ENCODE results near the gene RIPK3.

Gene RIPK3

GRCh38 chr14:24317141-24317928, 22.5 kb downstream of the RIPK3 start:
- H3K36me3 ChIP-seq (ENCODE audit: control insufficient read depth, insufficient read depth, low read length), result no peaks in the 10 kb centered on the region

GRCh38 chr14:24316597-24316950, 23.2 kb downstream of the RIPK3 start:
- H3K4me1 ChIP-seq (ENCODE audit: control insufficient read depth, insufficient read depth, low read length), result no peaks in the 10 kb centered on the region
- H3K4me3 ChIP-seq (ENCODE audit: low read depth, low read length), result no peak overlapping the region
- peaks cover 38% of the 10 kb centered on the region for H3K27me3 ChIP-seq (ENCODE audit: control insufficient read depth, insufficient read depth, low read length)
- H3K9ac ChIP-seq (ENCODE audit: low read depth, low read length), result no peak overlapping the region
- no peaks in the 10 kb centered on the region for H3K36me3 ChIP-seq (ENCODE audit: control insufficient read depth, insufficient read depth, low read length)
- H3K27ac ChIP-seq (ENCODE audit: low read depth, low read length), result no peak overlapping the region
- H3K9me3 ChIP-seq (ENCODE audit: control insufficient read depth, insufficient read depth, low read length), result no peaks in the 10 kb centered on the region

More at GRCh38 chr14:24317141-24317928, 22.5 kb downstream of the RIPK3 start:
- Histone ChIP-seq H3K4me1 (ENCODE audit: control insufficient read depth, insufficient read depth, low read length) (no peaks in the 10 kb centered on the region), H3K9me3 (ENCODE audit: control insufficient read depth, insufficient read depth, low read length) (no peaks in the 10 kb centered on the region), H3K27ac (ENCODE audit: low read depth, low read length) (no peak overlapping the region), H3K27me3 (ENCODE audit: control insufficient read depth, insufficient read depth, low read length) (peaks cover 38% of the 10 kb centered on the region), H3K4me3 (ENCODE audit: low read depth, low read length) (no peak overlapping the region), H3K9ac (ENCODE audit: low read depth, low read length) (no peak overlapping the region)

GRCh38 chr14:24315807-24316596, 23.8 kb downstream of the RIPK3 start:
- H3K4me3 ChIP-seq (ENCODE audit: low read depth, low read length), result no peak overlapping the region
- H3K9me3 ChIP-seq (ENCODE audit: control insufficient read depth, insufficient read depth, low read length), result no peaks in the 10 kb centered on the region
- H3K27ac ChIP-seq (ENCODE audit: low read depth, low read length), result no peak overlapping the region
- peaks cover 38% of the 10 kb centered on the region for H3K27me3 ChIP-seq (ENCODE audit: control insufficient read depth, insufficient read depth, low read length)
- no peaks in the 10 kb centered on the region for H3K36me3 ChIP-seq (ENCODE audit: control insufficient read depth, insufficient read depth, low read length)
- H3K4me1 ChIP-seq (ENCODE audit: control insufficient read depth, insufficient read depth, low read length), result no peaks in the 10 kb centered on the region
- H3K9ac ChIP-seq (ENCODE audit: low read depth, low read length), result no peak overlapping the region

- Histone ChIP-seq H3K4me1 (ENCODE audit: control insufficient read depth, insufficient read depth, low read length) (no peaks in the 10 kb centered on the region), H3K27ac (ENCODE audit: low read depth, low read length) (no peak overlapping the region), H3K27me3 (ENCODE audit: control insufficient read depth, insufficient read depth, low read length) (peaks cover 38% of the 10 kb centered on the region)
These were observed 24.5 kb downstream of the RIPK3 start for GRCh38 chr14:24315243-24315806.

GRCh38 chr14:24314377-24315193, 25.2 kb downstream of the RIPK3 start:
- Histone ChIP-seq H3K4me1 (ENCODE audit: control insufficient read depth, insufficient read depth, low read length) (no peaks in the 10 kb centered on the region), H3K27me3 (ENCODE audit: control insufficient read depth, insufficient read depth, low read length) (peaks cover 31% of the 10 kb centered on the region), H3K36me3 (ENCODE audit: control insufficient read depth, insufficient read depth, low read length) (no peaks in the 10 kb centered on the region), H3K4me3 (ENCODE audit: low read depth, low read length) (no peak overlapping the region), H3K9me3 (ENCODE audit: control insufficient read depth, insufficient read depth, low read length) (no peaks in the 10 kb centered on the region), H3K9ac (ENCODE audit: low read depth, low read length) (no peak overlapping the region), H3K27ac (ENCODE audit: low read depth, low read length) (no peak overlapping the region)

More at GRCh38 chr14:24315243-24315806, 24.5 kb downstream of the RIPK3 start:
- no peak overlapping the region for H3K4me3 ChIP-seq (ENCODE audit: low read depth, low read length)
- H3K36me3 ChIP-seq (ENCODE audit: control insufficient read depth, insufficient read depth, low read length), result no peaks in the 10 kb centered on the region
- H3K9me3 ChIP-seq (ENCODE audit: control insufficient read depth, insufficient read depth, low read length), result no peaks in the 10 kb centered on the region
- no peak overlapping the region for H3K9ac ChIP-seq (ENCODE audit: low read depth, low read length)

- H3K27me3 ChIP-seq (ENCODE audit: control insufficient read depth, insufficient read depth, low read length), result peaks cover 24% of the 10 kb centered on the region
- H3K4me3 ChIP-seq (ENCODE audit: low read depth, low read length), result no peak overlapping the region
- H3K4me1 ChIP-seq (ENCODE audit: control insufficient read depth, insufficient read depth, low read length), result no peaks in the 10 kb centered on the region
- H3K36me3 ChIP-seq (ENCODE audit: control insufficient read depth, insufficient read depth, low read length), result peaks cover 3% of the 10 kb centered on the region
- no peak overlapping the region for H3K27ac ChIP-seq (ENCODE audit: low read depth, low read length)
- H3K9ac ChIP-seq (ENCODE audit: low read depth, low read length), result no peak overlapping the region
- H3K9me3 ChIP-seq (ENCODE audit: control insufficient read depth, insufficient read depth, low read length), result no peaks in the 10 kb centered on the region
These were observed 25.9 kb downstream of the RIPK3 start for GRCh38 chr14:24313913-24314312.

GRCh38 chr14:24312736-24313507, 26.9 kb downstream of the RIPK3 start:
- peaks cover 10% of the 10 kb centered on the region for H3K36me3 ChIP-seq (ENCODE audit: control insufficient read depth, insufficient read depth, low read length)
- no peaks in the 10 kb centered on the region for H3K9me3 ChIP-seq (ENCODE audit: control insufficient read depth, insufficient read depth, low read length)
- H3K27ac ChIP-seq (ENCODE audit: low read depth, low read length), result no peak overlapping the region
- H3K9ac ChIP-seq (ENCODE audit: low read depth, low read length), result no peak overlapping the region
- H3K4me3 ChIP-seq (ENCODE audit: low read depth, low read length), result no peak overlapping the region
- H3K4me1 ChIP-seq (ENCODE audit: control insufficient read depth, insufficient read depth, low read length), result no peaks in the 10 kb centered on the region
- peaks cover 15% of the 10 kb centered on the region for H3K27me3 ChIP-seq (ENCODE audit: control insufficient read depth, insufficient read depth, low read length)

GRCh38 chr14:24311837-24312615, 27.8 kb downstream of the RIPK3 start:
- Histone ChIP-seq H3K4me3 (ENCODE audit: low read depth, low read length) (no peak overlapping the region), H3K27me3 (ENCODE audit: control insufficient read depth, insufficient read depth, low read length) (peaks cover 6% of the 10 kb centered on the region; the same call in 1 of the 2 replicates), H3K27ac (ENCODE audit: low read depth, low read length) (no peak overlapping the region), H3K36me3 (ENCODE audit: control insufficient read depth, insufficient read depth, low read length) (peaks cover 14% of the 10 kb centered on the region), H3K4me1 (ENCODE audit: control insufficient read depth, insufficient read depth, low read length) (no peaks in the 10 kb centered on the region), H3K9ac (ENCODE audit: low read depth, low read length) (no peak overlapping the region), H3K9me3 (ENCODE audit: control insufficient read depth, insufficient read depth, low read length) (no peaks in the 10 kb centered on the region)

GRCh38 chr14:24310646-24311604, 28.9 kb downstream of the RIPK3 start, which contains the start of gene LTB4R:
TSS of gene LTB4R (plus strand) at chr14:24311502. CDS start at chr14:24315652, 4,150 bp downstream.
- no peak within 1 kb of the TSS for H3K9ac ChIP-seq (ENCODE audit: low read depth, low read length)
- H3K27me3 ChIP-seq (ENCODE audit: control insufficient read depth, insufficient read depth, low read length), result no peaks in the 10 kb centered on the region; the same call in 1 of the 2 replicates
- H3K27ac ChIP-seq (ENCODE audit: low read depth, low read length), result no peak within 1 kb of the TSS
- H3K4me3 ChIP-seq (ENCODE audit: low read depth, low read length), result no peak within 1 kb of the TSS
- H3K36me3 ChIP-seq (ENCODE audit: control insufficient read depth, insufficient read depth, low read length), result peaks cover 25% of the 10 kb centered on the region
- no peaks in the 10 kb centered on the region for H3K4me1 ChIP-seq (ENCODE audit: control insufficient read depth, insufficient read depth, low read length)
- H3K9me3 ChIP-seq (ENCODE audit: control insufficient read depth, insufficient read depth, low read length), result no peaks in the 10 kb centered on the region
